HCT116 (cell line): ENCODE results near the gene ZNF667. TPM values are rescaled to one million over a fixed set of nuclear protein-coding genes. Genes with fewer than 3 reads are reported as not detected.

ENCODE experiments used
- total RNA-seq: library from RNA; stranded (reverse); gene quantifications from one replicate; pipeline ENCODE4 v1.2.1, GENCODE V29; 2021; ENCODE audit not compliant: unreplicated experiment

The ZNF667 gene
- total RNA-seq, 1 experiment from 2014 or later, result not detected

Other genes with a start within 250 kb of the ZNF667 start
- gene EDDM13, start 204.6 kb downstream of the ZNF667 start, total RNA-seq, result not detected
- 9.2 TPM for gene ZSCAN5A, start 162.5 kb downstream of the ZNF667 start, total RNA-seq
- not detected for gene ZNF582, start 83.8 kb downstream of the ZNF667 start, total RNA-seq
- gene ZNF583, start 73.0 kb downstream of the ZNF667 start, total RNA-seq, result not detected
- not detected for gene ZNF471, start 30.5 kb upstream of the ZNF667 start, total RNA-seq
- not detected for gene ZFP28, start 61.6 kb upstream of the ZNF667 start, total RNA-seq
- not detected for gene ZNF470, start 90.1 kb upstream of the ZNF667 start, total RNA-seq
- gene ZNF71, start 118.0 kb upstream of the ZNF667 start, total RNA-seq, result not detected
- not detected for gene SMIM17, start 165.8 kb upstream of the ZNF667 start, total RNA-seq
- not detected for gene ZNF835, start 194.4 kb upstream of the ZNF667 start, total RNA-seq